T-helper 2 cell (primary cell): ENCODE measurements around the gene MVB12B.

ENCODE experiments used
- DNase-seq, 5 experiments: peaks; one replicate each; pipeline versions ENCODE4 v3.0.0 to v3.0.0-alpha.2; 2012 to 2022

MVB12B gene

GRCh38 chr9:126508928-126509327, 182.3 kb downstream of the MVB12B start:
- no peak for DNase-seq

GRCh38 chr9:126509718-126510117, 183.1 kb downstream of the MVB12B start:
- no peak for DNase-seq

DNA sequence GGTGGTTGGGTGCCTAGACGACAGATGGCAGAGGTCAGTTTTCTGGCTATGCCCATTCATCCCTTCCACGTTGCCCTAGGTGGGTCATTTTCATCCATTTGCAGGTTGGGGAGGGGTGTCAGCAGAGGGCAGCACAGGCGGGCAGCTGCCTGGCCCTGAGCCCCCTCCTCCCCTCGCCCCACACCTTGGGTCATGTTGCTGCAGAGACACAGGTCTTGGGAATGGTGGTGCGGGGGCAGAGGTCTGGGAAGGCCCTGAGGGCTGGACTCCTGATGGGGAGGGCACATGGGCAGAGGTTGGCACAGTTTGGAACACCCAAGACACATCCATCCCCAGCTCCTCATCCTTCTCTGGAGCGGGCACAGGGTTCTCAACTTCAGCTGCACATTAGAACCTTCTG, 183.9 kb downstream of the MVB12B start:
- no peak for DNase-seq

DNA sequence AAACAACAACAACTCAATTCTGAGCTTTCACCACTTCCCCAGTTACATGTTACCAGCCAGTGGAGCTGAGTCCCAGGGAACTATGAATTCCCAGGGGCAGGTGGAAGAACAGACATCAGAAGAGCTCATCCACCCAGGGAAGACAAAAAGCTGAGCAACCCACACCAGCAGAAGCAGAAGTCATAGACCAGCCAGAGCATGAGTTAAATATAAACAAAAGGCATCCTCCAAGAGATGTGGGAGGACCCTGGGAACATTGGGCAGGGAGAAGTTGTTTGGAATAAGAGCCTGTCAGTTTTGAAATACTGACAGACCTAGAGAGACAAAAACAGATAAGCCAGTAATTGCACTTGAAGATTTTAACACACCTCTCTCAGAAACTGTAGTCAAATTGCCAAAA, 184.8 kb downstream of the MVB12B start:
- DNase-seq, result no peak

- DNase-seq, result no peak
These were observed 186.8 kb downstream of the MVB12B start for GRCh38 chr9:126513159-126514036.

- peak in 4 of 5 experiments; percentile 26 to 60 (median 40) for DNase-seq
These were observed 187.6 kb downstream of the MVB12B start for GRCh38 chr9:126514037-126514821.

DNA sequence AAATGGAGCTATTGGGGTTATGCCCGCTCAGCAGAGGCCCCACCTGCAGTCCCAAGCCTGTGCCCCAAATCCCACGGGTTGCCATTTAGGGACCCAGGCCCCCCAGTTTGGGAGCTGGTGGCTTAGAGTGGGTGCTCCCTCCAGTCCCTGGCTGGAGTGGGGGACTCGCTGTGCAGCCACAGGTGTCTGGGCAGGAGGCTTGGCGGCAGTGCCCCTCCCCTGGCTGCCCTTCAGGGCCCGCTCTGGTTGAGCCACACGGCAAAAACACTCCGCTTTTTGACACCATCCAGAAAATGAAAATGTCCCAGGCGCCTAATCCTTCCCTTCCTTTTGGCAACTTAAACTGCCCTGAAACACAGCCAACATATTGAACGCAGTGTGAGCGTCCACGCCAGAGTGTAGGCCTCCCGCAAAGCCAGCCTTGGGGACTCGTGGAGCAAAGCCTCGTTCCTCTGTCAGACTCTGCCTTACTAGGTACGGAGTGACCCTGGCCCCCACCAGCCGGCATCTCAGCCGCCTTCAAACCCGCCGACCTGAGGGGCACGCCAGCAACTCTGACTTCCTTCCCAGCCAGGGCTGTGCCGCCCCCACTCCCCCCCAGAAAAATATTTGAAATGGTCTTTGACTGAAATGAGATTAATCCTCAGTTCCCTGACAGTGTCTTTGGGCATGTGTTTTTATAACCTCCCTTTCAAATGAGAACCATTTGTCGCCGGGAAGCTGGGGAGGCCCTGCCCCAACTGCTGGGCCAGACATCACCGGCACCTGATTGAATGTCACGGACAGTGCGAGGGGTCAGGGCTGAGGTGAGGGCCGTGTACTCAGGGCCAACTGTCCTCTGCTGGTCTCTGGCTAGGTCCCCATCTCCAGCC, 188.6 kb downstream of the MVB12B start:
- no peak for DNase-seq

DNA sequence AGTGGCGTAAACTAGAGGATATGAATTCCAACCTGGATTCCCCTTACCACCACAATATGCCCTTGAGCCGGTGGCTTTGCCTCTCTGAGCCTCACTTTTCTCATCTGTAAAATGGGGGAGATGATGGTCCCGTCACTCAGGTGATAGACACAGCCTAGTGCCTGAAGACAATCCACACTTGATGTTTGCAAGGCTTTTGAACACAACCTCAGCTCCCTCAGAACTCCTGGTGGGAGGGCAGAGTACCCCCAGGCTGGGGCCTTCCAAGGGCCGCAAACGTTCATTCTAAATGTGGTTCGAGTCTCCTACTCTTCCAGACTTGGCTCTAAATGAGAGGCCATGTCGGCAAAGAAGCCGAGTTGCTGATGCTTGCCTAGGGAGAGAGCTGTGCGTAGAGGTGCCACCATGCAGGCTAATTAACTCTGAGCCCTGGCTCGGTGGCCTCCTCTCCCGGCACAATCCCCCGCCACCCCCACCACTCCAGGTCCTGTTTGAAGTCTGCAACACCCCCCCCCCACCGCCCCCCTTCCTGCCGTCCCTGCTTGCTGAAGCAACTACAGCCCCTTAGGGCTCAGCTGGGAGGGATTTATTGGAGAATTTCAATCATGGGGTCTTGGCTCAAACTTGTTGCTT, 189.4 kb downstream of the MVB12B start:
- DNase-seq, result no peak

DNA sequence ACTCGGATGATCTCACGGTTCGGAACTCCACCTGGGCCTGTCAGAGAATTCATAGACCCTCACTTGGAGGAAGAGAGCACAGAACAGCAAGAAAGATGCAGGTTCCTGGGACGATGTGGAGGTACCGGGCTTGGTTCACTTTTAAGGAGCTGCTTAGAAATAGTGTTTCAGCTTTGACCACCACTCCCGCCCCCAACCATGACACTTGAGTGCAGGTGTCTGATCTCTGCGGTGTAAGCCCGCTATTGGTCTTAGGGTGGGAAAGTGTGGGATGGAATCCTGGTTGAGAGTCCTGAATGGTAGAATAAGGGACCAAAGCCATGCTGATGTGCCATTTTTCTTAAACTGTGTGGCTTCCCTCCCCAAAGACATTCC, 189.9 kb downstream of the MVB12B start:
- no peak for DNase-seq

GRCh38 chr9:126516936-126517832, 190.6 kb downstream of the MVB12B start:
- peak in 3 of 5 experiments; percentile 23 to 88 (median 53) for DNase-seq

DNA sequence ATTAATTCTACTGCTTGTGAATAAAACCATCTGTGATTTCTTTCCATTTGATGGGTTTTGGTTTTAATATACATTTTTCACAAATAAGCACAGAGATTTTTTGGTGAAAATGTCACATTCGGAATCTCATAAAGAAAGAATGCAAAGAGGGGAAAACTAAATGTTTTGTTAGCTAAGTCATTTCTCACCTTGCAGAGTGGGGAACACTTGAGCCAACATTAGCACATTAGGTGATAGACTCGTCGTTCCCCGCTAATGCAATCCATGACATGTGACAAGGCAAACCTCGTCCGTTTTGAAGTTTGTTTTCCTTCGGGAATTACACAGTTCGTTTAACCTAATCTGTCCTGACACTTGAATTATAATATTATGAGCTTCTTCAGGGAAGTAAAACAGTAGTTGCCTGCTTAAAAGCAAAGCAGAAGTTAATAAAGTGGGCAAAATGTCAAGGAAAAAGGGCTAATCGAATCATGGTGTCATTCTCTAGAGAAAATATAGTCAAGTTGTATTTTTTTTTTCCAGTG, 191.3 kb downstream of the MVB12B start:
- DNase-seq, result no peak

DNA sequence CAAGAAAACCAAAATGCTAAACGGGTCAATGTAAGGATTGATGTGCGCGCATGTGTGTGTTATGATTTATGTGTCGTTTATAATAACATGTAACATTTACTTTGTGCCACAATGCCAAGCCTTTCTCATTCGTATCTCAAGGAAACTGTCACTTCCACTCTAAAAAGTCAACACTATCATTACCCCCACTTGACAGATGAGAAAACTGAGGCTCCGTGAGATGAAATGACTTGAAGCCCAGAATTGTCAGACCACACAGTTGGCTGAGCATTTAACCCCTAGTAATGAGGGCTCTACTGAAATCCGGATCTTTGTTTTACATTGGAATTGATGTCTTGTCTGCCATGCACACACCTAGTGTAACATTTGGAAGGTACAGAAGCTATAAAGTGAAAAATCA, 192.1 kb downstream of the MVB12B start:
- DNase-seq, result no peak

DNA sequence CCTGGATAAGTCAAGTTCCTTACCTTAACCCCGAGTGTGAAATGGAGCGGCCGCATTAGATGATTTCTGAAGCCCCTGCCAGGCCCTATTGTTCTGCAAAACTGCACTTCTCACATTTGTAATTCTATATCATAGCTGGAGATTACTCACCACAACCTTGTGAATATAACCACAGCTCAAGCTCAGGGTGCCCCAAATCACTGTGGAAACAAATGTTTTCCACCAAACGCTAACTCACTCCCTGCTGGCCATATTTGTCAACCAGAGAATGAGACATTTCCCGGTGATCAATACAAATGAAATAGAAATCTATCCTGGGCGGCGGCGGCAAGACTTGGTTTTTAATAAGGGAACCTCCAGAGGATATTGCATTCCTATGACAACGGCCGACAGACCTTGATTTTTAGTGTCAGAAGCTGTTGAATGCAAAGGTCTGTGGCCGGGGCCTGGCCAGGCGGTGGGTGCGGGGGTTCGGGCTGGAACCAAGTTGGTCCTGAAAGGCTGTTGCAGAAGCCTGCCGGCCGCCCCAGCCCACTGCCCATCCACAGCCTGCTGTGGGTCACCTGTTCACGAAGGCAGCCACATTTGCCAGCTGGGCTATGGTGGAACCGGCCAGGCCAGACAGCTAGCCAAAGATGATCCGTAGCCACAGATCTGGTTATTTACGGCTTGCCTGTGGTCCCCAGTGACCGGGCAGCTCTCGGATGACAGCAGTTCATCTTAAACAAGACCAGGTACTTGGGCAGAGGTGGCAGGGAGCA, 193.2 kb downstream of the MVB12B start:
- DNase-seq, result peak in 2 of 5 experiments; percentile 29 to 53

DNA sequence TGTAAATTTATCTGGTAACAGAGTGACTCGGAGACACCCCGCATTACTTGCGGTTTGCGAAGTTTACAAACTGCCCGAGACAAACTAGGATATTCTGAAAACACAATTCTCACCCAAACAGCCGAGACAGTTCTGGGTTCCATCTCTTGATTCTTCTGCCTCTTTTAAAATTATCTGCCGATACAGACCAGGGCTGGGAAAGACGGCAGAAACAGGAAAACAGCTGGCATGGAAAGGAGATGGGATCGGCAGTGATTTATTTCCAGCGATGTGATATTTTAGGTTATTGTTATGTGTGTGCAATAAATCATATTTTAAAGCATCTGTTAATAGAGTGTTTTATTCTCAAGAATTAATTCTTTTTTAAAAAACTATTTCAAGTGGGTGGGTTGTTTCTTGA, 193.8 kb downstream of the MVB12B start:
- no peak for DNase-seq

DNA sequence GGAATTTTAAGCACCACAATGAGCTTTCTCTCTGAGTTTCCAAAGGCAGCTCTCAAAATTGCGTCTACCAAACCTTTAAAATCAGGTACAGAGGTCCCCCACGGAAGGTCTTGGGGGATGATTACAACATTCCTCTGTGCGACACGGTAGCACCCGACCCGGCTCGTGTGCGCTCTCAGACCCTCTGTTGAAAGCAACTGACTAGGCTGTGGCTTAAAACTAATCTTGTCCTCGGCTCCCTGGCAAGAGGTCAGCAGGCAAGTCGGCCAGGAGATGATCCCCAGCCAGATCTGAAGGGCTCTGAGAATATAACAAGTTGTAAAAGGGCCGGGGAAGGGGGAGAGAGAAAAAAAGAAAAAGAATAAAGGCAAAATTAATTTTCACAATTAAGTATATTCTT, 194.5 kb downstream of the MVB12B start:
- no peak for DNase-seq

GRCh38 chr9:126521551-126521950, 194.9 kb downstream of the MVB12B start:
- no peak for DNase-seq

DNA sequence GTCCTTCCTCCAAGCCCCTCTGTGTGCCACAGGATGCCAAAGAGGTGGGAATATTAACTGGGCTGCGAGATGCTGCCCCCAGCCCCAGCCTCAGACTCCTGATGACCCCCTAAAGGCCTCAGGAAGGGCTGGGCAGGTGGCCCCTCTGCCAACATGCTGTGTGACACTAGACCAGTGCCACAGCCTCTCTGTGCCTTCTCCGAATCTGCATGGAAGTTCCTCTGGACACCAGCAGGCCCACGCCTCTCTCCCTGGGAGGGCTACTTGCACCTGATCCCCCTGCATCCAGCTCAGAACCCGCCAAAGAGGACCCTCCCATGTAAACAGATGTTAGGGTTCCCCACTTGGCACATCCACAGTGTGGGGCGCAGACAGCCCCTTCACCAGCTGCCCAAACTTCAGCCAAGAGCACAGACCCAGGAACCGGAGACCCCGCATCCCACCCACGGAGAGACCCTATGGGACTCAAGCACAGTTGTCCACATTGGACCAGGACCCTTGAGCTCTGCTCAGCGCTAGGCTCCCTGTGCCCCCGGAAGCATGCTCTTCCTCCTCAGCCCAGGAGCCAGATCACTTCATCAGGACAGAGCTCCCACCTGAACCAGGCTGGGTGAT, 195.5 kb downstream of the MVB12B start:
- DNase-seq, result no peak

DNA sequence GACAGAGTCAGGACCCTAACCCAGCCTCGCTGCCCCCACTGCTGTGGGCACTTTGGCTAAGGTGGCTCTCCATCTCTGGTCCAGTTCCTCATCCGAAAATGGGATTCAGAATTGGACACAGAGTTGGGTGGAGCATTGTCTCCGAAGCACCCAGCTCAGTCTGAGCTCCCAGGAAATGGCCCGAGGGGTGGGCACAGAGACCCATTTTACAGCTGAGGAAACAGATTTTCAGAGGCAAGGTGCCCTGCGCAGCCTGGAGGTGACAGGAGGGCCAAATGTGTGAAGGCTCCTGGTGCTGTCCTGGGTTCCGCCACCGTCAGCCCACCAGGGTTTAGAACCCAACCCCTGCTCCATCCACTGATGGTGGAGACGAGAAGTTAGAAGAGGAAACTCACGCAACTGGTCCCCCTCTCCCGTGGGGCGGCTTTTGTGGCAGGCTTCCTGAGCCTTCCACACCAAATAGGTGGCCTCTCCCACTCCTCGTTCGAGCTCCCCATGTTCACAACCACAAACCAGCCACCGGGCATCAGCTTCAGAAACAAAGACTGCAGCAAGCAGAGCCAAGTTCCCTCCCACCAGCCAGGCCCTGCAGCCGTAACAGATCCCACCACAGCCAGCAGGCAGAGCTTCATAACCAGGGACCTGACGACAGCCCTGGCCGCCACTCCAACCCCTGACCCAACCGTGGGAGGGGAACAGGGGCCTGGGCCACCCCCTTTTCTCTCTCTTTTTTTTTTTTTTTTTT, 196.2 kb downstream of the MVB12B start:
- no peak for DNase-seq

GRCh38 chr9:126523611-126524111, 197.0 kb downstream of the MVB12B start:
- DNase-seq, result peak in 3 of 5 experiments; percentile 36 to 78 (median 62)
